Measurements from ENCODE around the gene ESF1.

The ESF1 gene

GRCh38 chr20:13784893-13785715 is at the start of gene ESF1, which contains the start of gene NDUFAF5:
ESF1 (minus strand) TSS chr20:13784919; CDS start chr20:13783140, 1,779 bp downstream.
NDUFAF5 (plus strand) TSS chr20:13785028; CDS start chr20:13785069, 41 bp downstream.
- DNase-seq (ENCODE audit: low spot score) = peak; percentile 97

GRCh38 chr20:13831476-13831875 is 46.8 kb upstream of the ESF1 start:
- DNase-seq (ENCODE audit: low spot score) = no peak

- DNase-seq (ENCODE audit: low spot score) = no peak
Observed at GRCh38 chr20:13825465-13825864, 40.7 kb upstream of the ESF1 start.

DNA sequence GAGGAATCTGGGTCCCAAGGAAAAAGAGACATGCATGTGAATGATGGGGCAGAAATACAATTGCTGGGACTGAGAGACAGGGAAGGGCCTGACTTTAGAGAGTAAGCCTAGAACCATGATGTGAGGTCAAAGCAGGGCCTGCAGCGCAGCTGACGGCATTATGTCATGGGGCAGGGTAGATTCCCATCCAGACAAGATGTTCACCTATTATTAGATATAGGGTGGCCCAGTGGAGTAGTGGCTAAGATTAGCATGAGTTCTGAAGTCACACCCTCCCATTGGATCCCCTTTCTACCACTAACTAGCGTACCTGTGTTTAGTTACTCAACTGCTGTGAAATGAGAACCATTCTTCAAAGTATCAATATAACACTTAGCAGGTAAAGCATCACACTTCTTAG is 39.7 kb upstream of the ESF1 start:
- DNase-seq (ENCODE audit: low spot score) = no peak

DNA sequence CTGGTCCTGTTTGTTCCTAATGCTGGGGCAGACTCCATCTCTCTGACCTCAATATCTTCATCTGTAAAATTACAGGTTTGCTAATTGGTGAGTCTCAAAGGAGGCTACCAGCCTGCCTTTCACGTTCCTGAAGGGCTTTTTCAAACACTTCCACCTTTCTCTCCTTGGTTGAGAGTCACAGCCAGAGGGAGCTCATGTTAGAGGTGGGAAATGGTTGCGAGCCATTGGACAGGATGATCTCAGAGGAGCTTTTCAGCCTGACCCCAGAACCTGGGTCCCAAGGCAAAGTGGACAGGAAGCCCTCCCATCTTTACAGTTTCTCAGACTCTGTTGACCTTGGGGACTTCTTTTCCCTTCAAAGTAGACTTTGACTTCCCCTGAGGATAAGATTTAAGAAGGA is 37.7 kb upstream of the ESF1 start:
- DNase-seq (ENCODE audit: low spot score) = no peak

GRCh38 chr20:13821876-13822275 is 37.2 kb upstream of the ESF1 start:
- DNase-seq (ENCODE audit: low spot score) = no peak

GRCh38 chr20:13819885-13820645 is 35.3 kb upstream of the ESF1 start:
- DNase-seq (ENCODE audit: low spot score) = peak; percentile 71

DNA sequence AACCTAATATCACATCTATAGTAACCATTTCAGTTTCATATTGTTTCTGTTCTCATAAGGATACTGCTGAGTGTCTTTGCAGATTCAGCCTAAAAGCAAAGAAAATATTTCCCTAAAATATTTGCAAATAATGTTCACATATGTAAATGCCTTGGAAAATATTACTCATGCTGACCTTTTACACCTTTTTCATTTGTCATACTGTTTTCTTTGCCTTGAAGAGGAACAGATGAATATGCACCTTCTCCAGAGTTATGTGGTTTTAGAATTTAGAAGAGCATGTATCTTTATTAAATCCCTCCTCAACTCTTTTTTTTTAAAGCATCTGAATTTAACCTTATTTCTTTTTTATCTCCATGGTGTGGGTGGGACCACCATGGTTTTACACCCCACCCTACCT is 32.6 kb upstream of the ESF1 start:
- no peak for DNase-seq (ENCODE audit: low spot score)

- no peak for DNase-seq (ENCODE audit: low spot score)
Observed at GRCh38 chr20:13816757-13817156, 32.0 kb upstream of the ESF1 start.

GRCh38 chr20:13814672-13815071 is 30.0 kb upstream of the ESF1 start:
- DNase-seq (ENCODE audit: low spot score) = no peak

DNA sequence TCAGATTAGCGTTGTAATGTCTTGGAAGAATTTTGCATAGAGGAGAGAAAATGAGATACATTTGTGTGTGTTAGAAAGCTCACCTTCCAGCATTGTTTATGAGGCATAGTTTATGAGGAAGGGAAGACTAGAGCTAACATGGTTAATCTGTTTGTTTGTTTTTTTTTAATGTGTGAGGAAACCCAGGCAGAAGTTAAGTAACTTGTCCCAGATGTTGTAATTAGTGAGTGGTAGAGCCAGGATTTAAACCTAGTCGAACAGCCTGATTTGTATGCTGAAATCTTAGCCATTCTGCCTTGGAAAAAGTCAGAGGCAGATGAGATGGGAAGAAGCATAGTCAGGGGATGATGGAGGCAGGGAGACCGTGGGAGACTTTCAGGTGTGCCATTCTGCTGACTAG is 29.2 kb upstream of the ESF1 start:
- no peak for DNase-seq (ENCODE audit: low spot score)

GRCh38 chr20:13810446-13810845 is 25.7 kb upstream of the ESF1 start:
- no peak for DNase-seq (ENCODE audit: low spot score)

GRCh38 chr20:13809855-13810254 is 25.1 kb upstream of the ESF1 start:
- no peak for DNase-seq (ENCODE audit: low spot score)

DNA sequence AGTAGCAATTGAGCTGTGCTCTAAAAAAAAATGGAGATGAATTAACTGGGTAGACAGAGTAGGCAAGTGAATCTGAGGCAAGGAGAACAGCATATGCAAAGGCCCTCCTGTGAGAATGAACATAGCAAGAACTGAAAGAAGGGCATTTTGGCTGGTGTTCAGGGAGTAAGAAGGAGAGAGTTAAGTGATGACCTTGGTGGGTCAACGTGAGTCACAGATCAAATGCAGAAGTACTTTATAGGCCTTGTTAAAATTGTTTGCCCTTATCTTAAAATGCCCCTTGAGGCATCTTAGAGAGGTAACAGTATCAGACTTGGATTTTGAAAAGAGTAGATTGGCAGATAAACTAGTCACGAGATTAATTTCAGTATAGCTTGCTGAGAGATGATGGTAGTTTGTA is 24.7 kb upstream of the ESF1 start:
- no peak for DNase-seq (ENCODE audit: low spot score)

- DNase-seq (ENCODE audit: low spot score) = peak; percentile 98
Observed at GRCh38 chr20:13800728-13801134, 16.0 kb upstream of the ESF1 start.

DNA sequence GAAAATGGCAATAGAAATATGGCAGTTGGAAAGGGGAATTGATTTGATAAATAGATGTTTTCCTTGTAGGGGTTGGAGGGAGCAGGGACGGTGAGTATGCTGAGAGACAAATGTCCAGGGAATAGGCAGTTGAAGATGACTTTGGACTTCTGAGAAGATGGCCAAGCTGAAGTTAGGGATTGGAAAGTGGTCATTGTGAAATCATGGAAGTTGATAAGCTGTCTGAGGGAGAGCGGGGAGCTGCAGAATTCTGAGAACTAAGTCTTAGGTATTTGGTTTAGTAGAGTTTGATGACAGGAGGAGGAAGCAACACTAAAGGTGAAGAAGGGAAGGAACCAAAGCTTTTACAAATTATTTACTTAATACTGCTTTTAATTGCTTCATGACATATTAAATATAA is 15.3 kb upstream of the ESF1 start:
- no peak for DNase-seq (ENCODE audit: low spot score)

DNA sequence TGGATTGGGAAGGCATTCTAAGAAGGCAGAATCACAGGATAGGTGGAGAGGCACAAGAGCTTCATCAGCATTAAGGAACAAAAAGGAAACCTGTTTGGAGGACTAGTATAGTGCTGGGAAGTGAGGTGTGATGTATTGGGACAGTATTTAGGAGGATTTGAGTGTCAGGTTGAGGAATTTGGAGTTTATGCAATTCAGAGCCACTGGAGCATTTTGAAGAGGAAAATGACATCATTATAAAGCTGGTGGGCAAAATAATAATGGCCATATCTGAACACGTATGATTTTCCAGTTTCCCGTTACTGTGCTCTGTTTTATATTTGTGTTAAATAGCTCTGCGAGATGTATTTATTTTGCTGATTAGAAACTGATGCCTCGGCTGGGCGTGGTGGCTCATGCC is 14.3 kb upstream of the ESF1 start:
- no peak for DNase-seq (ENCODE audit: low spot score)

DNA sequence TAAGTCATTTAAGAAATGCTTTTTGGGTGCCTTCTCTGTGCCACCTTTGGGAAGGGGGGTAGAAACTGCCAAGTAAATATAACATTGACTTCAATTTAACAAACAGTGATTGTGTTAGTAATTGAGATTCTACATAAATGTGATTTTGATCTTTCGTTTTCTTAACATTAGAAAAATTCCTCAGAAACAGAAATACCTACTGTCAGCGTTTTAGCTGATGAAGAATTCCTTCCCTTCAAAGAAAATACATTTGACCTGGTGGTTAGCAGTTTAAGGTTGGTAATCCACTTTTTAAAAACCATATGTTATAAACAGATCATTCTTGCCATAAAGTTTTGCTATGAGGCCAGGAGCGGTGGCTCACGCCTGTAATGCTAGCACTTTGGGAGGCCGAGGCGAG is 9.9 kb upstream of the ESF1 start:
- no peak for DNase-seq (ENCODE audit: low spot score)

GRCh38 chr20:13793001-13793400 is 8.3 kb upstream of the ESF1 start:
- DNase-seq (ENCODE audit: low spot score) = no peak

GRCh38 chr20:13791540-13792459 is 7.1 kb upstream of the ESF1 start:
- no peak for DNase-seq (ENCODE audit: low spot score)

- DNase-seq (ENCODE audit: low spot score) = no peak
Observed at GRCh38 chr20:13790708-13791107, 6.0 kb upstream of the ESF1 start.

DNA sequence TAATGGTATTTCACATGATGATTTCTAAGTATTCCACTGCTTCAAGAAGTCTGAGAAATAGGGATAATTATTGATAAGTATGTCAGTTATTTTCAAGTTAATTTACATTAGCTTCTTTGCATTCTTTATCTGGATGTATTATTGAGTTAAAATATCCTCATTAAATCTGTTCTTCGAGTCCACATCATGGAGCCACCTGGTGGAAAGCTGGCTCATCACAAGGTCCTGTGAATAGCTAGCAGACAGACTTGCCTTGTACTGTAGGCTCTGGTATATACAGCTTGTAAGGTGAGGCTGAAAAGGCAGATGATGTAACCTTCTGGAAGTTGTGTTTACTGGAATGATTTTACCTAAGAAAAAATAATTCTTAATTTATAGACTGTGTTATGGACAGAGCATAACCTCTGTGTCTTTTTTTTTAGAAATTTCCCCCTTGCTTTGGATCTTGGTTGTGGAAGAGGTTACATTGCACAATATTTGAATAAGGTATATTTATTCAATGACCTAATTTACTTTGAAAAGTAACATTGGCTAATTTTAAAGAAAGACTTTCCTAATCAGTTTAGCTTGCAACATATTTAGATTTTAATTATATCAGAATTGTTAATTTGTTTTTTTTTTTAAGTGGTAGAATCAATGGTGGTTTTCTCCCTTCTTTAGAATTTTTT is 3.6 kb upstream of the ESF1 start:
- peak; percentile 63 for DNase-seq (ENCODE audit: low spot score)

All from cerebellar cortex (tissue), 1 donor.